ENCODE measurements around the gene PRDX6. TPM values are rescaled to one million over a fixed set of nuclear protein-coding genes. Genes with fewer than 3 reads are reported as not detected.

PRDX6 gene
- total and polyA plus RNA-seq, 10 of the 15 experiments (the other 5 are each of a cell fraction or from before 2014, with no cell fraction given) = 70.7 to 230 (median 138) TPM

- TF ChIP-seq CHD2 (IDR thresholded peaks at IDR 0.05; ENCODE audit: borderline replicate concordance, low read depth, low read length) (no peak; the same call in 1 of the 2 replicates), ZSCAN29 (IDR thresholded peaks at IDR 0.05) (no peak), POU2F2 (IDR thresholded peaks at IDR 0.05; ENCODE audit: borderline replicate concordance, low read depth, low read length) (peak; percentile 65; the same call in 1 of the 3 replicates), CREM (IDR thresholded peaks at IDR 0.05; ENCODE audit: low read depth) (peak; percentile 80), SMARCA5 (IDR thresholded peaks at IDR 0.05) (peak; percentile 64)
Measured at GRCh38 chr1:173476665-173477285, 360 bp upstream of the PRDX6 start (continued).

GRCh38 chr1:173478094-173478674, 1.0 kb downstream of the PRDX6 start:
- ATAC-seq (no peak), FAIRE-seq (no peak), DNase-seq (ENCODE audit: low read depth, low spot score) (no peak)
- H3K4me3 ChIP-seq = peak overlapping the region; percentile 94
- SMC1A ChIA-PET (ENCODE audit: uncharacterized antibody, unreplicated experiment) = interaction anchor here (0.6 to 2.6 kb wide), 10 partner anchors 11 to 1676 kb away, joined by 3 to 8 read pairs (median 4); no protein-coding TSS in a partner anchor
- TF ChIP-seq RB1 (IDR thresholded peaks at IDR 0.05; ENCODE audit: borderline replicate concordance) (no peak), RBBP5 (conservative IDR thresholded peaks at IDR 0.05) (no peak), MLLT1 (IDR thresholded peaks at IDR 0.05) (0 out of 2 replicates have a peak, but pooled peaks have one; percentile 48)
- H3K36me3 ChIP-seq (ENCODE audit: control insufficient read depth in 2 of 2, insufficient read depth in 2 of 2, low read length in 1 of 2) = peaks cover 2 to 13% of the 10 kb centered on the region in 2 experiments; a peak in 3 of 4 replicates
- in situ Hi-C loops (cut with MboI) (no loop called here), intact Hi-C loops (cut with micrococcal nuclease; ENCODE audit: unreplicated experiment) (no loop called here)
- H3K27me3 ChIP-seq (replicated peaks in 1 of 2; ENCODE audit: control insufficient read depth in 2 of 2, insufficient read depth in 2 of 2, low read length in 1 of 2) = no peaks in the 10 kb centered on the region
- peaks cover 12% of the 10 kb centered on the region for H3K4me1 ChIP-seq (ENCODE audit: control insufficient read depth, insufficient read depth, low read length)
- CTCF ChIA-PET = interaction anchor here (0.9 to 2.5 kb wide), 10 partner anchors 8 to 734 kb away, joined by 3 to 12 read pairs (median 4); partner anchors contain the start of gene ZBTB37
- H3K79me2 ChIP-seq (ENCODE audit: control insufficient read depth, insufficient read depth, low read length) = peaks cover 41% of the 10 kb centered on the region
- peak overlapping the region; percentile 94 for H3K9ac ChIP-seq (ENCODE audit: control insufficient read depth, insufficient read depth, low read length)
- TSS peak; percentile 55 for BruUV-seq (replicated peaks)
- whole genome bisulfite sequencing (ENCODE audit: insufficient coverage, insufficient replicate concordance, low lambda C conversion rate, missing lambda C conversion rate) = 39% methylated on average over 9 of the region's 9 CpGs
- H2AFZ ChIP-seq (ENCODE audit: control insufficient read depth, low read depth, low read length) = peak overlapping the region; percentile 99; the same call in 1 of the 2 replicates
- POLR2A ChIA-PET = interaction anchor here (0.6 to 2.3 kb wide), 11 partner anchors 11 to 746 kb away, joined by 3 to 9 read pairs (median 5); partner anchors contain the start of genes KLHL20 and ZBTB37
- RAD21 ChIA-PET (ENCODE audit: unreplicated experiment) = interaction anchor here (0.9 to 3.4 kb wide), 6 partner anchors 40 to 734 kb away, joined by 3 to 15 read pairs (median 4); no protein-coding TSS in a partner anchor
- peak overlapping the region; percentile 93 for H3K4me2 ChIP-seq (ENCODE audit: control insufficient read depth, insufficient read depth)
- H3K9me3 ChIP-seq (replicated peaks; ENCODE audit: control insufficient read depth, insufficient read depth, low read length) = no peaks in the 10 kb centered on the region
- H3K27ac ChIP-seq (ENCODE audit: control insufficient read depth, insufficient read depth) = peak overlapping the region; percentile 91
- H4K20me1 ChIP-seq (ENCODE audit: control insufficient read depth, insufficient read depth) = no peaks in the 10 kb centered on the region
